Measurements from ENCODE around the gene SEPTIN1.
"Not testable (repeated sequence)": the region's sequence is repeated elsewhere in the genome, so short reads cannot be mapped to it uniquely, and the experiment has no call there.

SEPTIN1 gene

DNA sequence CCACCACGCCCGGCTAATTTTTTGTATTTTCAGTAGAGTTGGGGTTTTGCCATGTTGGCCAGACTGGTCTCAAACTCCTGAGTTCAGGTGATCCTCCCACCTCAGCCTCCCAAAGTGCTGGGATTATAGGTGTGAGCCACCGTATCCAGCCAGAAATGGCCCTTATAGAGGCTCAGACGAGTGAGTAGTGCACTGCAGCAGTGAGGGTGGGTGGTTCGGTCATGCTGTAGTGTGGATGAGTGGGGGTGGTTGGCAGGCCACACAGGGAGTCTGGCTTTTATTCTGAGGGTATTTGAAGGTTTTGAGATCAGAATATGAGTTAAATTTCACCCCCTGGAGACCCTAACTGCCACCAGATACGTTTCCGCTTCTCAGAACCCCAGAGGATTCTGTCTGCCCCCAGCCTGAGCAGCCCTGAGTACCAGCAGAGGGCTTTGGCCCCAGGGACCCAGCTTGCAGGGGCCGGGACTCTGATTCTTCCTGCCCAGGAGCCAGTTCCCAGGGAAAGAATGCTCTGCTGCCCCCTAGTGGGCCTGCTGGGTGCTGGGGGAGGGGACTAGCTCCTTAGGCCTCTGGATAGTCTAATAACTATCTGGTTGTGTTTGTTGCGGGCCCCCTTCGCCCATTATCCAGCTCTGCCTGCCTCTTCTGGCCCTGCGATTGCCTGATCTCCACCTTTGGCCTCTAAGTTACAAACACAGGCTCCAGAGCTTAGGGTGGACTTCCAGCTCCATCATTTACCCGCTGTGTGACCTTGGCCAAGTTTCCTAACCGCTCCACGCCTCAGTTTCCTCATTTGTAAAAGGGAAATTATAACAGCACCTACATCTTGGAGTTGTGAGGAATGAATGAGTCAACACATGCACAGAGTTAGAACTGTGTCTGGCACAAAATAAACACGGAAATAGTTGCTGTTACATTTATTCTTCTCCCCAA, 27.0 kb upstream of the SEPTIN1 start:
- H3K27me3 Mint-ChIP-seq: no peaks in the 10 kb centered on the region
- peaks cover 15% of the 10 kb centered on the region for H3K36me3 Mint-ChIP-seq
- ATAC-seq: peak; percentile 78
- H3K4me3 Mint-ChIP-seq: peak overlapping the region; percentile 47
- H3K27ac Mint-ChIP-seq: peak overlapping the region; percentile 82
- H3K9me3 Mint-ChIP-seq: no peaks in the 10 kb centered on the region
- peaks cover 42% of the 10 kb centered on the region for H3K4me1 Mint-ChIP-seq

- H3K27me3 Mint-ChIP-seq: no peaks in the 10 kb centered on the region
- ATAC-seq: no peak
- peak overlapping the region; percentile 82 for H3K27ac Mint-ChIP-seq
- H3K4me1 Mint-ChIP-seq: peaks cover 47% of the 10 kb centered on the region
- H3K36me3 Mint-ChIP-seq: peaks cover 8% of the 10 kb centered on the region
- no peaks in the 10 kb centered on the region for H3K9me3 Mint-ChIP-seq
- peak overlapping the region; percentile 97 for H3K4me3 Mint-ChIP-seq
These were observed 25.6 kb upstream of the SEPTIN1 start for GRCh38 chr16:30407804-30408534.

DNA sequence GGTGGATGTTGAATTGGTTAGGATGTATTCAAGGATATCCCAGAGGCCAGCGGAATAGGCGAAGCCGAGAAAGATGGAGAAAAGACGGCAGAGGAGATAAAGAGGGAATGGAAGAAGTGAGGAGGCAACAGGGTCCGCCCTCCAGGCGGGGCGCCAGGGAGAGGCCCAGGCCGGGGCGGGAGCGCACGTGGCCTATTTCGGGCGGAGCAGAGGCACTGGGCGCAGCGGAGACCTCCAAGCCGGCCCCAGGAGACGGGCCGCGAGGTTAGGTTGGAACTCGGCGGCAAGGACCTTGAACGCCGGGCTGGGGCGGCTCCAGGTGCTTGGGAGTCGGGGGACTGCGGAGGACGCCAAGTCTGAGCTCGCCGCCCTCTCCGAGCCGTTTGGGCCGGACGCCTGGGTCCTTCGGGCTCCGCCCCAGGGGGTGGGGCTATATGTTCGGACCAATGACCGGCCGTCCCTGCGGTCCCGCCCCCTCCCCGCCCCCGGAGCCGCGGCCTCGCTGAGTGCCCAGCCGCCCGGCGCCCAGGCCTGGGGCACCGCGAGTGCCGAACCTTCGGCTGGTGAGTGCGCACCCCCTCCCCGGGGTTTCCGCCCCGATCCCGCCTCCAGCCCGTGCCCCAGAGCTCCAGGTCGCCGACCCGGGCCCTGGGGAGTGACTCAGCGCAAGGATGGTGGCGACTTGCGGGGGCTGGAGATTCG, 24.9 kb upstream of the SEPTIN1 start, which contains the start of gene ZNF771:
Gene ZNF771 (plus strand): TSS at position 505 of the 702 bp plus-strand sequence. CDS start 448 bp downstream, outside the sequence.
- peak; percentile 96 for ATAC-seq
- Mint-ChIP-seq H3K27ac (peak within 1 kb of the TSS; percentile 82), H3K36me3 (peaks cover 6% of the 10 kb centered on the region), H3K4me3 (peak within 1 kb of the TSS; percentile 97), H3K27me3 (no peaks in the 10 kb centered on the region), H3K4me1 (peaks cover 47% of the 10 kb centered on the region), H3K9me3 (no peaks in the 10 kb centered on the region)

DNA sequence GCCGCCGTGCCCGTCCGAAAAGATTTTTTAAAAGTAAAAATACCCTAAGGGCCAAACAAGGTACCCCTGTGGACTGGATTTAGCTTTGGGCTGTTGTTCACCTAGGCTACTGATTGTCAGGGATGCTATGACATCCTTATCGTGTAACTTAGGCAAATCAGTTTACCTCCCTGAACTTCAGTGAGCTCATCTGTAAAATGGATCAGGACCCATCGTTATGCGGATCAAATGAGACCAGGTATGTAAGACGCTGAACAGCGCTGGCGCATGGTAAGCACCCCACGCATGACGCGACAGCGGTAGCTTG, 24.4 kb upstream of the SEPTIN1 start:
- Mint-ChIP-seq H3K27me3 (no peaks in the 10 kb centered on the region), H3K4me1 (peaks cover 44% of the 10 kb centered on the region), H3K4me3 (peak overlapping the region; percentile 97), H3K36me3 (peaks cover under 1% of the 10 kb centered on the region), H3K9me3 (no peaks in the 10 kb centered on the region), H3K27ac (peak overlapping the region; percentile 82)
- peak; percentile 49 for ATAC-seq

GRCh38 chr16:30401768-30402425, 19.5 kb upstream of the SEPTIN1 start:
- Mint-ChIP-seq H3K9me3 (no peaks in the 10 kb centered on the region), H3K4me1 (peaks cover 49% of the 10 kb centered on the region), H3K4me3 (peak overlapping the region; percentile 88), H3K27me3 (no peaks in the 10 kb centered on the region), H3K36me3 (peaks cover 12% of the 10 kb centered on the region), H3K27ac (peak overlapping the region; percentile 86)
- no peak for ATAC-seq

- Mint-ChIP-seq H3K4me1 (peaks cover 66% of the 10 kb centered on the region), H3K27ac (peak overlapping the region; percentile 86)
- ATAC-seq: no peak
These were observed 17.2 kb upstream of the SEPTIN1 start for GRCh38 chr16:30399435-30400186.

DNA sequence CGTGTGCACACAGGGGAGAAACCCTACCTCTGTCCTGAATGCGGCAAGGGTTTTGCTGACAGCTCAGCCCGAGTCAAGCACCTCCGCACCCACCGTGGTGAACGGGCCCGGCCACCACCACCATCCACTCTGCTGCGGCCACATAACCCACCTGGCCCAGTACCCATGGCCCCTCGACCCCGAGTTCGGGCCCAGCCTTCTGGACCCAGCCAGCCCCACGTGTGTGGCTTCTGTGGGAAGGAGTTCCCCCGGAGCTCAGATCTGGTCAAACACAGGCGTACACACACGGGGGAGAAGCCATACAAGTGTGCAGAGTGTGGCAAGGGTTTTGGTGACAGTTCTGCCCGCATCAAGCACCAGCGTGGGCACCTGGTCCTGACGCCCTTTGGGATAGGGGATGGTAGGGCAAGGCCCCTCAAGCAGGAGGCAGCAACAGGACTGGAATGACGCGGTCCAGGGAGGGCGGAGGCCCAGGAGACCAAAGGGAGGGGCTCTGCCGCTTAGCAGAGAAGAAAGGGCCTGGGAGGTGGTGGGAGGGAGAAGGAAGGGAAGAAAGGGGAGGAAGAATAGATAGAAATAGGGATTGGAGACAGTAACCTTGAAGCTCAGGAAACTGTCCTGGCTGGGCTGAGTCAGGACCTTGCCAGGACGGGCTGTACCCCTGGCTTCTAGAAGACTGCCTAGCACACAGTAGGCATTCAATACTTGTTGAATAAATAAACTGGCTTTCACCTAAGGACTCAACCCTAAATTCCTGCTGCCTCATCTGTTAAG, 16.5 kb upstream of the SEPTIN1 start:
- Mint-ChIP-seq H3K9me3 (no peaks in the 10 kb centered on the region), H3K36me3 (peaks cover 13% of the 10 kb centered on the region), H3K4me1 (peaks cover 70% of the 10 kb centered on the region), H3K27ac (peak overlapping the region; percentile 14), H3K4me3 (no peak overlapping the region), H3K27me3 (no peaks in the 10 kb centered on the region)
- ATAC-seq: no peak

More at GRCh38 chr16:30399435-30400186, 17.2 kb upstream of the SEPTIN1 start:
- H3K9me3 Mint-ChIP-seq: no peaks in the 10 kb centered on the region
- no peaks in the 10 kb centered on the region for H3K27me3 Mint-ChIP-seq
- H3K36me3 Mint-ChIP-seq: peaks cover 13% of the 10 kb centered on the region
- peak overlapping the region; percentile 88 for H3K4me3 Mint-ChIP-seq

DNA sequence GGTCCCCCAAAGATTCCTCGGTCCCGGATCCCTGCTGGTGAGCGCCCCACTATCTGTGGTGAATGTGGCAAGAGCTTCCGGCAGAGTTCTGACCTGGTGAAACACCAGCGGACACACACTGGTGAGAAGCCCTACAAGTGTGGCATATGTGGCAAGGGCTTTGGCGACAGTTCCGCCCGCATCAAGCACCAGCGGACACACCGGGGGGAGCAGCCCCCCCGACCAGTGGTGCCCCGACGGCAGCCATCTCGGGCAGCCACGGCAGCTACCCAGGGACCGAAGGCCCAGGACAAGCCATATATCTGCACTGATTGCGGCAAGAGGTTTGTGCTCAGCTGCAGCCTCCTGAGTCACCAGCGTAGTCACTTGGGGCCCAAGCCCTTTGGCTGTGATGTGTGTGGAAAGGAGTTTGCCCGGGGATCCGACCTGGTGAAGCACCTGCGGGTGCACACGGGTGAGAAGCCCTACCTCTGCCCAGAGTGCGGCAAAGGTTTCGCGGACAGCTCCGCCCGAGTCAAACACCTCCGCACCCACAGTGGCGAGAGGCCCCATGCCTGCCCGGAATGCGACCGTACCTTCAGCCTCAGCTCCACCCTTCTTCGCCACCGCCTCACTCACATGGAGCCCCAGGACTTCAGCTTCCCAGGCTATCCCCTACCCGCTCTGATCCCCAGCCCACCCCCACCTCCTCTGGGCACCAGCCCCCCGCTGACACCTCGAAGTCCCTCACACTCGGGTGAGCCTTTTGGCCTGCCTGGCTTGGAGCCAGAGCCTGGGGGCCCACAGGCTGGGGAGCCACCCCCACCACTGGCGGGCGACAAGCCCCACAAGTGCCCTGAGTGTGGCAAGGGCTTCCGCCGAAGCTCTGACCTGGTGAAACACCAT, 15.7 kb upstream of the SEPTIN1 start:
- Mint-ChIP-seq H3K27ac (no peak overlapping the region), H3K4me1 (peaks cover 65% of the 10 kb centered on the region), H3K27me3 (no peaks in the 10 kb centered on the region), H3K4me3 (no peak overlapping the region), H3K9me3 (no peaks in the 10 kb centered on the region), H3K36me3 (peaks cover 13% of the 10 kb centered on the region)
- ATAC-seq: no peak

GRCh38 chr16:30397056-30397455, 14.7 kb upstream of the SEPTIN1 start:
- H3K9me3 Mint-ChIP-seq: no peaks in the 10 kb centered on the region
- peaks cover 63% of the 10 kb centered on the region for H3K4me1 Mint-ChIP-seq
- H3K27ac Mint-ChIP-seq: no peak overlapping the region
- H3K27me3 Mint-ChIP-seq: no peaks in the 10 kb centered on the region
- H3K36me3 Mint-ChIP-seq: peaks cover 13% of the 10 kb centered on the region
- peak overlapping the region; percentile 84 for H3K4me3 Mint-ChIP-seq
- ATAC-seq: no peak

DNA sequence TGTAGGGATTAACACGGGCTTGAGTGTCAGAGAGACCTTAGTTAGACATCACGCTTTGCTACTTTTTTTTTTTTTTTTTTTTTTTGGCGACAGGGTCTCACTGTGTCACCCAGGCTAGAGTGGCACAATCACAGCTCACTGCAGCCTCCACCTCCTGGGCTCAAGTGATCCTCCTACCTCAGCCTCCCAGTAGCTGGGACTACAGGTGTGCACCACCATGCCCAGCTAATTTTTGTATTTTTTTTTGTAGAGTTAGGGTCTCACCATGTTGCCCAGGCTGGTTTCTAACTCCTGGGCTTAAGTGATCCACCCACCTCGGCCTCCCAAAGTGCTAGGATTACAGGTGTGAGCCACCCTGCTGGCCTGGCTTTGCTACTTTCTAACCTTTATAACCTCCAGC, 14.3 kb upstream of the SEPTIN1 start:
- Mint-ChIP-seq H3K36me3 (peaks cover 13% of the 10 kb centered on the region), H3K4me3 (peak overlapping the region; percentile 84), H3K27ac (peak overlapping the region; percentile 90), H3K4me1 (peaks cover 60% of the 10 kb centered on the region)
- H3K27me3 Mint-ChIP-seq, ATAC-seq, H3K9me3 Mint-ChIP-seq: not testable (repeated sequence)

DNA sequence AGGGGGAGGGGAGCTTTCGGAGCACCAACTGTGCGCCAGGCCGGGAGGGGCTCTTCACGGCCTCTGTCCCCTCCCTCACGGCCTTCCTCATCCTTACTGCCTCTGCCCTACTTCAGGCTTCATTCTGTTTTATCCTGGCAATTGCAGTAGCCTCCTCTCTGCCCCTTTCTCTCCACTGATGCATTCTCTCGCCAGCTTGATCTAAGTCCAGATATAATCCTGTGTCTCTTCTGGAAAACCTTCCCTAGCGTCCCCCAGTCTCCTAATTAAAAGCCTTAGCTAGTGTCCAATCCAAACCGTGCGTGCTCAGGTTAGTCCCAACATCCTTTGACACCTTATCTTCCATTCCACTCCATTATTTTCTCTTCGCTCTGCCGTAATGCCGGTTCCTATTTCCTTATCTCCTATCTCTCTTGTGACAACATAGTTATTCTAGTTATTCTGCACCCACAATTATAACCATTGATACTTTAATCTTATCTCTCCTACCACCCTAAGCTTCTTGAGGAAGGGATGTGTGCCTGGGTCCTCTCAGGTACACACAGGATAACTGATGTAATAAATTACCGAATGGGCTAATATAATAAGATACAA, 13.7 kb upstream of the SEPTIN1 start:
- no peaks in the 10 kb centered on the region for H3K9me3 Mint-ChIP-seq
- H3K4me3 Mint-ChIP-seq: peak overlapping the region; percentile 84
- peaks cover 54% of the 10 kb centered on the region for H3K4me1 Mint-ChIP-seq
- no peak for ATAC-seq
- H3K36me3 Mint-ChIP-seq: peaks cover 13% of the 10 kb centered on the region
- no peaks in the 10 kb centered on the region for H3K27me3 Mint-ChIP-seq
- H3K27ac Mint-ChIP-seq: peak overlapping the region; percentile 90

DNA sequence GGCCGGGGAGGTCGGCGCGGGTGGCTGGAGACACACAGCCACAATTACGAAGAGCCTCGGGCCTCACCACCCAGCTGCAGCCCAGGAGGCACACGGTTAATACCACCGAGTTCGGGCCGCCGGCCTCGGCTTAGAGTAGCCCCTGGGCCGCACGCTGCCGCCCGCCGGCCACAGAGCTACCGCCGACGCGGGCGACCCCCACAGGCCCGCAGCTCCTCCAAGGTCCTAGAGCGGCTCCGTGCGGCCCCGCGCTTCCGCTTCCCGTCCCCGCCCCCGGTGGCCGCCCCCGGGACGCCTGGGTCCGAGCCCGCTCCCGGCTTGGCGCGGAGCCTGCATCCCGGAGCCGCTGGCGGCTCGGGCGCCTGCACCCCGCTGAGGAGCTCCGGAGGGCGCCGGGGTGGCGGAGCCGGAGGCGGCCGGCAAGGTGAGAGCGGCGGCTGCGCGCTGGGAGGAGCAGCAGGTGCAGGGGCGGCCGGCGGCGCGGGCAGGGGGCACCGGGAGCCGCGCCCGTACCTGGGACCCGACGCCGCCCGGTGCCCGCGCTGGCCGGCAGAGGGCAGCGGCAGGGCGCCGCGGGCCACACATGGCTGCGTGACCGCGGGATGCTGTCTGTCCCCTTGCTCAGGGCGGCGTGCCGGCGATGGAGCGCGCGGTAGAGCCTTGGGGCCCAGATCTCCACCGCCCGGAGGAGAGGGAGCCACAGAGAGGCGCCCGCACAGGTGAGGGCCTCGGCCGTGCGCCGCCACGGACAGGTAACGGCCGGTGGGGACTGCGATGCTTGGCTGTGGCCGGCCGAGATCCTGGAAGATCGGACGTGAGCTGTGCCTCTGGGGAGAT, 13.0 kb upstream of the SEPTIN1 start, which contains the start of gene ZNF48:
Gene ZNF48 (plus strand): TSS at position 266 of the 837 bp plus-strand sequence. CDS start 375 bp downstream, at position 641.
- peak; percentile 95 for ATAC-seq
- Mint-ChIP-seq H3K9me3 (no peaks in the 10 kb centered on the region), H3K36me3 (peaks cover 13% of the 10 kb centered on the region), H3K27me3 (no peaks in the 10 kb centered on the region), H3K4me3 (peak within 1 kb of the TSS; percentile 84), H3K4me1 (peaks cover 47% of the 10 kb centered on the region), H3K27ac (peak within 1 kb of the TSS; percentile 90)

Measured in stimulated activated memory B cell treated with anti-CD40 and anti-IgM and Interleukin-4, amounts not matched to agents 10 μg/mL and 1 μg/mL and 100 μg/mL, for 72 hours (primary cell).